NOMO-1 treated with dmso at 0.1 percent for 144 hours (cell line): Measurements from ENCODE around the gene PXDN.

Source experiments
- DNase-seq: peaks from one replicate; lab custom pipeline; 2025; ENCODE audit not compliant: unreplicated experiment; lab: John Stamatoyannopoulos, UW

Gene PXDN

GRCh38 chr2:1585635-1586034 is 158.7 kb downstream of the PXDN start:
- no peak for DNase-seq

- no peak for DNase-seq
These were observed 159.4 kb downstream of the PXDN start for GRCh38 chr2:1584691-1585485.

GRCh38 chr2:1584051-1584531 is 160.2 kb downstream of the PXDN start:
- DNase-seq, result no peak

- DNase-seq, result no peak
These were observed 161.4 kb downstream of the PXDN start for GRCh38 chr2:1582891-1583341.

GRCh38 chr2:1581965-1582625 is 162.2 kb downstream of the PXDN start:
- no peak for DNase-seq
